Heart left ventricle (tissue), 16 donors: Measurements from ENCODE around the gene INSIG1. TPM values are rescaled to one million over a fixed set of nuclear protein-coding genes. Genes with fewer than 3 reads are reported as not detected.

Source experiments
- ATAC-seq, 4 donors: fragments of 200-7000 bp; cut with Tn5 transposase; one replicate each; pipeline ENCODE4 v1.9.1; 2020 to 2022; ENCODE audit warnings: moderate library complexity in 4 of 4, mild to moderate bottlenecking in 3 of 4, moderate number of reproducible peaks in 1 of 4
- DNase-seq, 5 donors: peaks; one replicate each; pipeline ENCODE4 v3.0.0-alpha.2; 2020
- H3K27ac ChIP-seq, 12 donors: fragments of 200-600 bp; sonication (generic) in 4 of 12; one replicate each; pipeline versions ENCODE4 v1.5.0 to v1.8.0; 2016 to 2022; ENCODE audit warnings: mild to moderate bottlenecking in 2 of 12
- H3K27me3 ChIP-seq, 9 donors: fragments of 200-600 bp; sonication (generic) in 2 of 9; one replicate each; pipeline versions ENCODE4 v1.5.1 to v1.8.0; 2016 to 2022; ENCODE audit warnings: mild to moderate bottlenecking in 3 of 9
- H3K36me3 ChIP-seq, 9 donors: fragments of 200-600 bp; sonication (generic) in 2 of 9; one replicate each; pipeline versions ENCODE4 v1.5.0 to v1.8.0; 2018 to 2022; ENCODE audit warnings: mild to moderate bottlenecking in 2 of 9
- H3K4me1 ChIP-seq, 12 donors: fragments of 200-600 bp; sonication (generic) in 4 of 12; one replicate each; pipeline versions ENCODE4 v1.5.0 to v1.8.0; 2016 to 2022; ENCODE audit warnings: mild to moderate bottlenecking in 3 of 12
- H3K4me3 ChIP-seq, 12 donors: fragments of 200-600 bp; sonication (generic) in 4 of 12; one replicate each; pipeline versions ENCODE4 v1.5.0 to v1.8.0; 2017 to 2022; ENCODE audit warnings: mild to moderate bottlenecking in 9 of 12, moderate library complexity in 4 of 12
- H3K9me3 ChIP-seq, 12 donors: fragments of 200-600 bp; sonication (generic) in 4 of 12; one replicate each; pipeline versions ENCODE4 v1.5.0 to v1.8.0; 2016 to 2022; ENCODE audit warnings: mild to moderate bottlenecking in 1 of 12
- CTCF ChIP-seq, 12 donors: fragments of 200-600 bp; sonication (generic) in 4 of 12; IDR thresholded peaks; one replicate each; pipeline versions ENCODE4 v1.5.0 to v1.8.0; 2018 to 2022; ENCODE audit warnings: antibody characterized with exemption in 12 of 12, mild to moderate bottlenecking in 5 of 12
- POLR2A ChIP-seq, 2 donors: fragments of 450-650 bp; IDR thresholded peaks; one replicate each; pipeline ENCODE4 v1.6.1; 2017; ENCODE audit warnings: antibody characterized with exemption in 2 of 2, mild to moderate bottlenecking in 2 of 2, moderate library complexity in 2 of 2
- WGBS, 4 donors: extraction: QIAGEN DNeasy Blood & Tissue Kit in 2 of 4; methylation state at CpG; one replicate each; pipeline versions ENCODE4 v1.1.5 to v1.1.7; 2013 to 2018; 5-methylcytosine and 5-hydroxymethylcytosine counted together
- intact Hi-C, 10 donors: fragments of 100-400 bp; cut with DNase I; formaldehyde crosslinking; loops; one replicate each; pipeline versions ENCODE4 v1.11.1 to v1.14.2; 2022
- polyA plus RNA-seq, 2 donors: library from polyadenylated mRNA; stranded (reverse); fragments of 200-250 nt; gene quantifications; one replicate each; pipeline ENCODE4 v1.2.3, GENCODE V29; 2013
- total RNA-seq, 9 donors: library from RNA; depleted of rRNA in 2 of 9; stranded (reverse); fragments of >200 nt in 2 of 9; fragmentation: NEBNext Ultra II Directional in 3 of 9; extraction: Animal tissue kit (Norgen Biotek cat#: 25700) in 3 of 9; gene quantifications; one replicate each; pipeline versions ENCODE4 v1.1.0 to v1.2.4, GENCODE V29; 2016 to 2023
- donor health status: ischemic (EF 13 %, LVEDD 7.1; RV severe dilation, severe dysfunction).
- donor health status: healthy with polysubstance abuse.
- donor health status: DM: no; HTN: yes; CAD: no.
- donor health status: DM: no; HTN: no; CAD: no.
- donor health status: ischemic (EF 25% LVEDD 6.9; RV normal size, moderate dysfunction).
- donor health status: ischemic (EF 25% LVEDD 5.7; RV mildly dilated, moderate dysfunction).
- donor health status: healthy.
- donor health status: DM: yes; HTN: yes; CAD: no.
- donor health status: ischemic (EF 35%, LVEDD 5.7; RV mildly dilated, moderate dysfunction).
- donor health status: nonischemic (EF 11% LVEDD 7.7; RV severe dilation, severe dysfunction).
- donor health status: DM: yes; HTN: yes; CAD: no.
- donor health status: PGD.
- donor health status: ischemic (EF 29% LVEDD 5.4; RV normal size, mild dysfunction).
- donor health status: nonischemic (EF 23%, LVEDD 6.1; RV moderate dilation, normal function).

INSIG1 gene
- total and polyA plus RNA-seq, 11 donors = 5.2 to 24.5 (median 13.3) TPM

GRCh38 chr7:155315977-155316376, 18.3 kb downstream of the INSIG1 start:
- H3K9me3 ChIP-seq = no peaks in the 10 kb centered on the region
- H3K36me3 ChIP-seq = peaks cover 0 to 2% (median 0%) of the 10 kb centered on the region in 9 donors
- intact Hi-C loops = no loop called here
- ATAC-seq = no peak
- H3K27me3 ChIP-seq = peaks cover 0 to 14% (median 0%) of the 10 kb centered on the region in 9 donors
- H3K27ac ChIP-seq = no peak overlapping the region
- 63 to 79% (median 70%) methylated on average over 8 of the region's 8 CpGs for WGBS, 4 donors
- no peaks in the 10 kb centered on the region for H3K4me1 ChIP-seq
- H3K4me3 ChIP-seq = no peak overlapping the region
- no peak for TF ChIP-seq CTCF (IDR thresholded peaks at IDR 0.05)
- no peak for TF ChIP-seq POLR2A (IDR thresholded peaks at IDR 0.05)
- no peak for DNase-seq

DNA sequence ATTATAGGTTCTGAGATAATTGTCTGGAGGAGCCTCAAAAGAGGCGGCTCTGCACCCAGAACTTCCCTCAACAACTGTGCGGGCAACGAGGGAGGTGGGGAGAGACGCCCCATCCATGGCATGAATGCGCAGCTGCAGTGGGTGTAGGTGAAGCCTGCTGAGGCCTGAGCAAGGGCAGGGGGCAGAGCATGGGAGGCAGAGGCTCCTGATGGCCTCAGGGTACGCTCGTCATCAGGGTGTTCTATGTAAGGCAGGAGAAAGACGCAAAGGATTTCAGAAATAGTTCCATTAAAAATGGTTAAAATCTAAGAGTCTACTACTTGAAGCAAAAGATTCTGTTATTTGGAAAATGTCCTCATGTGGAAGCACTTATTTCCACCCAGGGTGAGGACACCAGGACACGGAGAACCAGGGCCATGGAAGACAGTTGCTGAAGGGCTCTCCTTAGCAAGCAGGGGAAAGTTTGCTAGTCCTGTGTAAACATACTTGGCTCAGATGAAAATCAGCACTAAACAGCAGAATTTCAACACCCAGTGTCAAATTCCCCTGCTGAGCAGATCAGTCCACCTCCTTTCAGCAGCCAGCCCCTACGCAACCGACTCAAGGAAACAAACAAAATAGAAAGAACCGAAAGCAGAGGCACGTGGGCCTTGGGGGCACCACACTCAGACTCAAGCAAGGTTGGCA, 18.9 kb downstream of the INSIG1 start:
- WGBS, 4 donors = 76 to 82% (median 79%) methylated on average over 13 of the region's 13 CpGs
- H3K4me1 ChIP-seq = no peaks in the 10 kb centered on the region
- DNase-seq (no peak), ATAC-seq (no peak)
- no peak overlapping the region for H3K4me3 ChIP-seq
- H3K27ac ChIP-seq = no peak overlapping the region
- peaks cover 0 to 14% (median 0%) of the 10 kb centered on the region in 9 donors for H3K27me3 ChIP-seq
- H3K9me3 ChIP-seq = no peaks in the 10 kb centered on the region
- TF ChIP-seq POLR2A (IDR thresholded peaks at IDR 0.05) (no peak), CTCF (IDR thresholded peaks at IDR 0.05) (no peak)
- no peaks in the 10 kb centered on the region for H3K36me3 ChIP-seq
- intact Hi-C loops = no loop called here

DNA sequence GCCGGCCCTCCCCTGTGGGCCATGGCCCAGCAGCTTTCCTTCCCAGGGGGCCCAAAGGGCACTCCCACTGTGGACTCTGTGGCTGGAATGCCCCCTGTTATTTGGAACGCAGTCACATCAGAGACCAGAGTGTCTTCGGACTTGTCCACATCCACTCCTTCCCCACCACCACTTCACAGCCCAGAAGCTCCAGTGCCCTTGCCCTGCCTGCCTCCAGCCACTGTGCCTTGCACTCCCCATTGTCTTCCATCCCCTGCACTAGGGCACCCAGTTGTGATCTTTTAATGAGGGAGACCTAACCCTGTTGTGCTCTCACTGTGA, 19.4 kb downstream of the INSIG1 start:
- Histone ChIP-seq H3K9me3 (no peaks in the 10 kb centered on the region), H3K27ac (no peak overlapping the region), H3K4me3 (no peak overlapping the region), H3K36me3 (no peaks in the 10 kb centered on the region), H3K4me1 (no peaks in the 10 kb centered on the region), H3K27me3 (peaks cover 0 to 14% (median 0%) of the 10 kb centered on the region in 9 donors)
- no peak for TF ChIP-seq CTCF (IDR thresholded peaks at IDR 0.05)
- no peak for TF ChIP-seq POLR2A (IDR thresholded peaks at IDR 0.05)
- ATAC-seq (no peak), DNase-seq (no peak)
- WGBS, 4 donors = 92 to 94% (median 92%) methylated on average over 3 of the region's 3 CpGs
- intact Hi-C loops = no loop called here

DNA sequence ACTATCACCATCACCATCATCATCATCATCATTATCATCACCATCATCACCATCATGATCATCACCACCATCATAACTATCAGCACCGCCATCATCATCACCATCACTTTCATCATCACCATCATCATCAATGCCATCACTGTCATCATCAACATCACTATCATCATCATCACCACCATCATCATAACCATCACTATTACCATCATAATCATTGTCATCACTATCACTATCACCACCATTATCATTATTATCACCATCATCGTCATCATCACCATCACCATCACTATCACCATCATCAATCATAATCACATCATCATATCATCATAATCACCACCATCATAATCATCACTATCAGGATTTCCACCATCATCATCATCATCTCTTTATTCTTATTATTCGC, 20.6 kb downstream of the INSIG1 start:
- DNase-seq (no peak), ATAC-seq (no peak)
- Histone ChIP-seq H3K27ac (no peak overlapping the region), H3K4me3 (no peak overlapping the region), H3K9me3 (no peaks in the 10 kb centered on the region), H3K27me3 (peaks cover 0 to 14% (median 0%) of the 10 kb centered on the region in 9 donors), H3K4me1 (no peaks in the 10 kb centered on the region), H3K36me3 (no peaks in the 10 kb centered on the region)
- TF ChIP-seq POLR2A (IDR thresholded peaks at IDR 0.05) = no peak
- TF ChIP-seq CTCF (IDR thresholded peaks at IDR 0.05) = no peak
- WGBS, 4 donors = 92 to 94% (median 94%) methylated on average over 3 of the region's 3 CpGs
- intact Hi-C loops = no loop called here
